ENCODE measurements around the gene MRAS. TPM values are rescaled to one million over a fixed set of nuclear protein-coding genes. Genes with fewer than 3 reads are reported as not detected.
A peak's percentile ranks its signal among the peaks of the same experiment; 100 is the strongest.

Gene MRAS
- total and polyA plus RNA-seq, 8 donors = 2.3 to 12.6 (median 4.7) TPM

GRCh38 chr3:138351916-138352550 lies 3.7 kb downstream of the MRAS start:
- Histone ChIP-seq H3K4me1 (peaks cover 0 to 3% (median 0%) of the 10 kb centered on the region in 3 donors), H3K9me3 (no peaks in the 10 kb centered on the region), H3K27ac (no peak overlapping the region), H3K36me3 (no peaks in the 10 kb centered on the region), H3K4me3 (no peak overlapping the region), H3K27me3 (no peaks in the 10 kb centered on the region)
- intact Hi-C loops (cut with DNase I) = no loop called here
- 95 to 99% methylated on average over 5 of the region's 5 CpGs for WGBS, 2 donors
- ATAC-seq (no peak), FAIRE-seq (no peak), DNase-seq (no peak)
- TF ChIP-seq, protein P1, sequence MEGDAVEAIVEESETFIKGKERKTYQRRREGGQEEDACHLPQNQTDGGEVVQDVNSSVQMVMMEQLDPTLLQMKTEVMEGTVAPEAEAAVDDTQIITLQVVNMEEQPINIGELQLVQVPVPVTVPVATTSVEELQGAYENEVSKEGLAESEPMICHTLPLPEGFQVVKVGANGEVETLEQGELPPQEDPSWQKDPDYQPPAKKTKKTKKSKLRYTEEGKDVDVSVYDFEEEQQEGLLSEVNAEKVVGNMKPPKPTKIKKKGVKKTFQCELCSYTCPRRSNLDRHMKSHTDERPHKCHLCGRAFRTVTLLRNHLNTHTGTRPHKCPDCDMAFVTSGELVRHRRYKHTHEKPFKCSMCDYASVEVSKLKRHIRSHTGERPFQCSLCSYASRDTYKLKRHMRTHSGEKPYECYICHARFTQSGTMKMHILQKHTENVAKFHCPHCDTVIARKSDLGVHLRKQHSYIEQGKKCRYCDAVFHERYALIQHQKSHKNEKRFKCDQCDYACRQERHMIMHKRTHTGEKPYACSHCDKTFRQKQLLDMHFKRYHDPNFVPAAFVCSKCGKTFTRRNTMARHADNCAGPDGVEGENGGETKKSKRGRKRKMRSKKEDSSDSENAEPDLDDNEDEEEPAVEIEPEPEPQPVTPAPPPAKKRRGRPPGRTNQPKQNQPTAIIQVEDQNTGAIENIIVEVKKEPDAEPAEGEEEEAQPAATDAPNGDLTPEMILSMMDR (IDR thresholded peaks at IDR 0.05) = no peak

- no peak for FAIRE-seq
- intact Hi-C loops (cut with DNase I) = no loop called here
- DNase-seq = no peak
Observed at GRCh38 chr3:138354376-138354775, 6.0 kb downstream of the MRAS start.

GRCh38 chr3:138355071-138355470 lies 6.7 kb downstream of the MRAS start:
- WGBS, 2 donors = 84 to 88% methylated on average over 3 of the region's 3 CpGs
- Histone ChIP-seq H3K9me3 (no peaks in the 10 kb centered on the region), H3K4me1 (no peaks in the 10 kb centered on the region), H3K27ac (no peak overlapping the region), H3K4me3 (no peak overlapping the region), H3K36me3 (no peaks in the 10 kb centered on the region), H3K27me3 (no peaks in the 10 kb centered on the region)
- TF ChIP-seq, protein P1 (IDR thresholded peaks at IDR 0.05) = no peak
- no peak for DNase-seq
- FAIRE-seq = no peak
- ATAC-seq = no peak
- intact Hi-C loops (cut with DNase I) = no loop called here

More at GRCh38 chr3:138354376-138354775, 6.0 kb downstream of the MRAS start:
- H3K9me3 ChIP-seq = no peaks in the 10 kb centered on the region
- H3K4me3 ChIP-seq = no peak overlapping the region
- no peak for ATAC-seq
- no peaks in the 10 kb centered on the region for H3K36me3 ChIP-seq
- H3K27ac ChIP-seq = no peak overlapping the region
- no peaks in the 10 kb centered on the region for H3K4me1 ChIP-seq
- H3K27me3 ChIP-seq = no peaks in the 10 kb centered on the region
- TF ChIP-seq, protein P1 (IDR thresholded peaks at IDR 0.05) = no peak

DNA sequence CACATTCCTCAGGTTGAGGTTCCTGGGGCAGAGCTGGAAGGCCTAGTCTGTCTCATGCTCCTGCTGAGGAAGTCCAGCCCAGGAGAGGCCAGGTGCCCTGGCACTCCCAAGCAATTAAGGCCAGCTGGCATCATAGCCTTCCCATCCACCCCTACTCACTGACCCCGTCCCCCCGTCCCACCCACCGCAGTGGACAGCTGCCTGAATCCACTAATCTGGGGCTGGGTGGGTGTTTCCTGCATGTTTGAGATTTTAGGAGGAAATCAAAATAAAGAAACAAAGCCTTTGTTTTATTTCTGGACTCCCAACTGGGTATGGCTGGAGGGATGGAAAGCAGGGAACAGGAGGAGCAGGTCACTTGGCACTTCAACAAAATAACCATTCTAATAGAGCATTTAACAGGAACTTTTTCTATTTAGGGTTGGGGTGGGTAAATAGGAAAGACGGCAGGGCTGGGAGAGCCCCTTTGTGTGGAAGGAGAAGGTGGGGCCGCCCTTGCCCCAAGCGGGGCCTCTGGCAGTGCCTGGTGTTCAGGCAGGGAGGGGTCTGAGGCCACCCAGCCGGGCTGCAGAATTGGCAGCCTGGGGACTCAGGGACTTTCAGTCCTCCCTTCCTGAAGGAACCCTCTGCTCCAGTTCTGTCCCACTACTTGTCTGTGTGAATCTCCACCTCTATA lies 8.5 kb downstream of the MRAS start:
- ATAC-seq (peak in 2 of 4 donors; percentile 20 to 43), DNase-seq (no peak), FAIRE-seq (no peak)
- Histone ChIP-seq H3K9me3 (no peaks in the 10 kb centered on the region), H3K27ac (peak overlapping the region in 1 of 4 donors; percentile 5), H3K4me3 (no peak overlapping the region), H3K36me3 (no peaks in the 10 kb centered on the region), H3K4me1 (no peaks in the 10 kb centered on the region), H3K27me3 (no peaks in the 10 kb centered on the region)
- intact Hi-C loops (cut with DNase I) = no loop called here
- TF ChIP-seq, protein P1 (IDR thresholded peaks at IDR 0.05) = no peak
- 63 to 75% methylated on average over 7 of the region's 7 CpGs for WGBS, 2 donors
